A172 (cell line): ENCODE data around the gene DCUN1D2. TPM values are rescaled to one million over a fixed set of nuclear protein-coding genes. Genes with fewer than 3 reads are reported as not detected.
A peak's percentile ranks its signal among the peaks of the same experiment; 100 is the strongest.
"Not testable (repeated sequence)": the region's sequence is repeated elsewhere in the genome, so short reads cannot be mapped to it uniquely, and the experiment has no call there.

ENCODE experiments used
- DNase-seq: peaks from one replicate; pipeline ENCODE4 v3.0.0-alpha.2; 2015; ENCODE audit warnings: low spot score
- total RNA-seq: library from RNA; depleted of rRNA; stranded (reverse); fragments of >200 nt; shearing (Covaris generic); gene quantifications from 2 replicates; pipeline ENCODE4 v1.2.3, GENCODE V29; 2014

Gene DCUN1D2
- total RNA-seq, 1 experiment from 2014 or later = 18.6 TPM

- no peak for DNase-seq
These were observed 44.0 kb downstream of the DCUN1D2 start for GRCh38 chr13:113446488-113446854.

DNA sequence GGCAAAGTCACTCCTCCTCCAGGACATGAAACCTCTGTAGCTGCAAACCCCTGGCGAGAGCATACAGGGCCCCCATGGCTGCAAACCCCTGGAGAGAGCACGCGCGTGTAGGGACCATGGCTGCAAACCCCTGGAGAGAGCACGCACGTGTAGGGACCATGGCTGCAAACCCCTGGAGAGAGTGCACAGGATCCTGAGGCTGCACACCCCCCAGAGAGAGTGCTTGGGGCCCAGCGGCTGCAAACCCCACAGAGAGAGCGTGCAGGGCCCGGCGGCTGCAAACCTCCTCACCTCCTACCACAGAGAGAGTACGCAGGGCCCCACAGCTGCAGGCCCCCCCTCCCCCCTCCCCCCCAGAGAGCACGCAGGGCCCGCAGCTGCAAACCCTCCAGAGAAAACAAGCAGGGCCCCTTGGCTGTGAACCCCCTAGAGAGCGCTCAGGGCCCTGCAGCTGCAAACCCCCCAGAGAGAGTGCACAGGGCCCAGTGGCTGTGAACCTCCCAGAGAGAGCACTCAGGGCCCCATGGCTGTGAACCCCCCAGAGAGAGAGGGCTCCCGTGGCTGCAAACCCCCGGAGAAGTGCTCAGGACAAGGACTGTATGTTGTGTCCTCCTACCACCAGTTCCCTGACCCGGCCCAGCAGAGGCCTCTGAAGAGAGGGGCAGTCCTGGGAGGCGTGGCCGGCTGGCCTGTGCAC is 44.6 kb downstream of the DCUN1D2 start:
- DNase-seq = no peak

DNA sequence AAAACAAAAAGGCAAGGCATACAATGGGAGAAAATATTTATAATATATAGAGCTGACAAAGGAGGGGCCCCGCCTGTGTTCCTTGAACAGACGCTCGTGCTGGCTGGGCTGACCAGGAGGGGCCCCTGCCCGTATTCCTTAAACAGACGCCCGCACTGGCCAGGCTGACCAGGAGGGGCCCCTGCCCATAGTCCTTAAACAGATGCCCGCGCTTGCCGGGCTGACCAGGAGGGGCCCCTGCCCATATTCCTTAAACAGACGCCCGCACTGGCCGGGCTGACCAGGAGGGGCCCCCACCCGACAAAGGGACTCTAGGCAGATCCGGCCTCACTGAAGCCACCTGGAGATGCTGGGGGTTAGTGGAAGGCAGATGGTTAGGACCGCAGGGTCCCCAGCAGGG is 46.5 kb downstream of the DCUN1D2 start:
- no peak for DNase-seq

DNA sequence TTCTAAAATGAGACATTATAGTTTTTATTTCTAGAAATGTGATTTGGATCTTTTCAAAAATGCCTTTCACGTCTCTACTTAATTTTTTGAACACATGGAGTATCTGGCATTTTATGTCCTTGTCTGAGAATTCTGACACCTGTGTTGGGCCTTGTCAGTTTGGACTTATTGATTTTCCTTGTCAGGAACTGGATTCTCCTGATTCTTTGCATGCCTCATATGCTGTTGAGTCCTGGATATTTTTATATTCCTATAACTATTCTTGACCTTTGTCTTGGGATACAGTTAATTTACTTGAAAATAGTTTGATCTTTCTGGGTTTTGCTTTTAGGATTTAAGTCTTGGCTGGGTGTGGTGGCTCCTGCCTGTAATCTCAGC is 47.5 kb downstream of the DCUN1D2 start:
- DNase-seq = no peak

DNA sequence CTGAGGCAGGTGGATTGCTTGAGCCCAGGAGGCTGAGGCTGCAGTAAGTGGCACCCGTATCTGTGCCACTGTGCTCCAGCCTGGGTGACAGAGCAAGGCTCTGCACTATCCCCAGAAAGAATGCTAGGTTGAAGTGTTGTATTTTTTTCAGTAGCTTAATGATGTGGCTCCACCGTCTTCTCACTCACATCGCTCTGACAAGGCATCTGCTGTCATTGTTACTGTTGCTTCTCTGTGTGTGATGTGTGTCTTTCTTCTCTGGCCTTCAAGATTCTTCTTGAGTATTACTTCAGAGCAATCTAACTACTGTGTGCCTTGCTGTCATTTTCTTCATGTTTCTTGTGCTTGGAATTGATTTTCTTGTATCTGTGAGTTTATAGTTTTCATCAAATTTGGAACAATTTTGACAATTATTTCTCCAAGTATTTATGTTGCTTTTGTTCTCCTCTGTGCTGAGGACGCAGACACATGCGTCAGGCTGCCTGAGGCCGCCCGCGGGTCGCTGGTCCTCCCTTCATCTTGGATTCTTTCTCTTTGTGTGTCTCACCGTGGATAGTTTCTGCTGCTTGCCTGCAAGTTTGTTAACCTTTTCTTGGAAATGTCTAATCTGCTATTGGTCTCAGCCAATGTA is 48.0 kb downstream of the DCUN1D2 start:
- DNase-seq = no peak

- DNase-seq = no peak
These were observed 48.9 kb downstream of the DCUN1D2 start for GRCh38 chr13:113441661-113442060.

DNA sequence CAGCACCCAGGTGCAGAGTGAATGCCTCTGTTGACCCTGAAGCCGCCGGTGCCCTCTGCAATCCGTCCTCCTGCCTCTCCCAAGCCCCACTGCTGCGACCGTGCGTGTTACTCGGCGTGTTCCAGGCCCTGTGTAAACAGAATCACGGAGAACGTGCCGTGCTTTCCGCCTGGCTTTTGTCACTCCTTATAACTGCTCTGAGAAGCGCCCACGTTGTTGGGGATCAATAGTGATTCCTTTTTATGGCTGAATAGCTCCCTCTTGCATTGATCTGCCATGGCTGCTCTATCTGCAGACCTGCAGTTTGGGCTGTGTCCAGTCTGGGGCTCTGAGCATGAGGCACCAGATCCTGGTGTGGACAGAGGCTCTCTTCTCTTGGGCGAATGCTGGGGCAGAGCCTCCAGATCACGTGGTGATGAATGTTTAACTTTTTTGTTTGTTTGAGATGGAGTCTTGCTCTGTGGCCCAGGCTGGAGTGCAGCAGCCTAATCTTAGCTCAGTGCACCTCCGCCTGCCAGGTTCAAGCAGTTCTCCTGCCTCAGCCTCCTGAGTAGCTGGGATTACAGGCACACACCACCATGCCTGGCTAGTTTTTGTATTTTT is 53.0 kb downstream of the DCUN1D2 start:
- DNase-seq = no peak

DNA sequence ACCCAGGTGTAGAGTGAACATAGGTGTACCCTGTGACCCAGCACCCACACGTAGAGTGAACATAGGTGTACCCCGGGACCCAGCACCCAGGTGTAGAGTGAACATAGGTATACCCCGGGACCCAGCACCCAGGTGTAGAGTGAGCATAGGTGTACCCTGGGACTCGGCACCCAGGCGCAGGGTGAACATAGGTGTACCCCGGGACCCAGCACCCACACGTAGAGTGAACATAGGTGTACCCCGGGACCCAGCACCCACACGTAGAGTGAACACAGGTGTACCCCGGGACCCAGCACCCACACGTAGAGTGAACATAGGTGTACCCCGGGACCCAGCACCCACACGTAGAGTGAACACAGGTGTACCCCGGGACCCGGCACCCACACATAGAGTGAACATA is 53.6 kb downstream of the DCUN1D2 start:
- not testable (repeated sequence) for DNase-seq

DNA sequence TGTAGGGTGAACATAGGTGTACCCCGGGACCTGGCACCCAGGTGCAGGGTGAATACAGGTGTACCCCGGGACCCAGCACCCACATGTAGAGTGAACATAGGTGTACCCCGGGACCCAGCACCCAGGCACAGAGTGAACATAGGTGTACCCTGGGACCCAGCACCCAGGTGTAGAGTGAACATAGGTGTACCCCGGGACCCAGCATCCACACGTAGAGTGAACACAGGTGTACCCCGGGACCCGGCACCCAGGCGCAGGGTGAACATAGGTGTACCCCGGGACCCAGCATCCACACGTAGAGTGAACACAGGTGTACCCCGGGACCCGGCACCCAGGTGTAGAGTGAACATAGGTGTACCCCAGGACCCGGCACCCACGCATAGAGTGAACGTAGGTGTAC is 54.6 kb downstream of the DCUN1D2 start:
- DNase-seq = not testable (repeated sequence)

DNA sequence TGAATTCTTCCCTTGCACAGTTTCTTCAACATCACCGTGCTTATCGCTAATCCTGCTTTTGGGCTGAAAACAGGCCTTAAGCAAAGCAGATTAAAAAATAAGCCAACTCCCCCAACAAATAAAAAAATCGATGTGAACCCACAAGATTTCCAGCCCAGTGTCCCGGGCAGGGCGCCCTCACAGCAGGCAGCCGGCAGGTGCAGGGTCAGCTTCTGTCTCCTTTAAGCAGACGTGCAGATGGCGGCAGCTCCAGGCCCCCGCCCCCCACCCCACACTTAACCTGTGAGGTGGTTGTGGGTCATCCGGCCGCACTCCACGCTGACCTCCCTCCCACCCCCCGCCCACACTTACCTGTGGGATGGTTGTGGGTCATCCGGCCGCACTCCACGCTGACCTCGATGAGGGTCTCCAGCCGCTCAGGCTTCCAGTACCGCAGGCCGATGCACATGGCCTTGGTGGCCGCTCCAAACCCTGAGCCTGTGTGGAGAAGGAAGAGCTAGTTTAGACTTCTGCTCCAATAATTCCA is 57.1 kb downstream of the DCUN1D2 start:
- DNase-seq = no peak

DNA sequence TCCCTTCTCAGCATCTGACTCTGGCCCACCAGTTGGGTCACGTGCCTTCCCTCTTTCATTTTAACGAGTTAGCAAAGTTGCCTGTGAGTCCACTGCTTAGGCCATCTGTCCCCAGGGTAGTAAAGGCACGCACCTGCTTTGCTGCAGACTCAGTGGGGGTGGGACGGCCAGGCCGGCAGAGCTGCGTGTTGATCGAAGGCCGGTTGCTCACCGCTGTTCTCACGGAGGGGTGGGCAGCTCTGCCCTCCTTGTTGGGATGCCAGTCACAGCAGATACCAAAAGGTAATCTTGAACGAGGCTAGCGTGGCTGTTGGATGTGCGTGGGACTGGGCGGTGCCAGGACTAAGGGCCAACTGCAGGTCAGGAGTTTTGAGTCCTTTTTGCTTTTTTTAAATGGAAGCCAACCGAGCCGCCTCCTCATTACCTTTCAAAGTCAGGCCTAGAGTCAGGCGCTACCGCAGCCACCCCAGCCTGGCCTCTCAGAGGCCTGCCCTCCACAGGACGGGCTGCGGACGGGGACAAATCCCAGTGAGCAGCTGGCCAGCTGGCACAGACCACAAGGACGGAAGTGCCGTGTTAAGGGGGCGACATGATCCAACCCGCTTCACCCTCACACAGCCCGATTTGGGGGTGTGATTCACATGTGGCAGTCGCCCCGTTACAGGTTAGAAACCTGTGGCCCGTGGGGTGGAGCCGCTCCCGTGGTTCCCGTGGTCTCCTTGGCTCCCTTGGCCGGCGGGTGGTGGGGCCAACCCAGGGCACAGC is 57.8 kb downstream of the DCUN1D2 start:
- DNase-seq = no peak

- no peak for DNase-seq
These were observed 59.3 kb downstream of the DCUN1D2 start for GRCh38 chr13:113431171-113431570.

DNA sequence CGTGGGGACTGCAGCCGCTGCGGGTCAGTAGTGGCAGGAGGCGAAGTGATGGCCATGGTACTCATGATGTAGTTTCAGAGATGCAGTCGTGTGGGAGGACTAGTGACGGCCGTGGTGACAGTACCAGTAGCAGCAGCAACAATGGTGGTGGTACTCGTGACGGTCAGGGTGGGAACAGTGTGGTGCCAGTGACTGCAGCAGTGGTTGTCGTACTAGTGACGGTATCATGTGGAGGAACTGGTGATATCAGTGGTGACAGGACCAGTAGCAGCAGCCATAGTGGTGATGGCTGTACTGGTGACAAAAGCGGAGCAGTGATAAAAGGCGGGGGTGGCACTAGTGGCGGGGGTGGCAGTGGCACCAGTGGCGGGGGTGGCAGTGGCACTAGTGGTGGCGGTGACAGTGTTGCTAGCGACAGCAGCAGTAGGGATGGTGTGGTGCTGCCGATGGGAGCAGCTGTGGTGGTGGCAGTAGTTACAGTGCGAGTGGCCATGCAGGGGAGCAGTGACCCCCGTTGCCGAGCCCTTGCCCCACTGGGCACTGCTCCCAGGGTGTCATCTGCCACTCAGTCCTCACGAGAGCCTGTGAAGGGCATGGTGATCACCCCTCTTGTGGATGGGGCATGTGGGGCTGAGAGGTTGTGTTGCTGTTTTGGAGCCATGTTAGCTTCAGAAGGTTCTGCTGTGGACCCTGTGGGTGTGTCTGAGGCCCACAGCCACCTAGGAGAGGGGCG is 60.0 kb downstream of the DCUN1D2 start:
- DNase-seq = no peak

DNA sequence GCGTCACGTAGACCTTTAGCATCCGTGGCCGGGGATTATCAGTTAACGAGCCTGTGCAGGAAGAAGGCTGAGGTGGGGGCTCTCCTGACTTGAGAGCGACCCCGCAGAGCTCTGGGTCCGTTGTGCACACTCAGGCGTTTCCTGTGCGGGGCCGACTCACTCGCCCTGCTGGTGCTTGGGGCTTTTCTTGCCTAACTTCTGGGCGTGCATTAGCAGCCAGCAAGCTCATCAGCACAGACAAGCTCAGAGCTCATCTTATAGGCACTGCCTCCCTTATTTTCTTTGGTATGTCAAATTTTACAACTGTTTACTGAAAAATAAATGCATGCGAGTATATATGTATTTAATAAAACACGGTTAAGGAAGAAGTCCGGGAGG is 60.9 kb downstream of the DCUN1D2 start:
- no peak for DNase-seq

DNA sequence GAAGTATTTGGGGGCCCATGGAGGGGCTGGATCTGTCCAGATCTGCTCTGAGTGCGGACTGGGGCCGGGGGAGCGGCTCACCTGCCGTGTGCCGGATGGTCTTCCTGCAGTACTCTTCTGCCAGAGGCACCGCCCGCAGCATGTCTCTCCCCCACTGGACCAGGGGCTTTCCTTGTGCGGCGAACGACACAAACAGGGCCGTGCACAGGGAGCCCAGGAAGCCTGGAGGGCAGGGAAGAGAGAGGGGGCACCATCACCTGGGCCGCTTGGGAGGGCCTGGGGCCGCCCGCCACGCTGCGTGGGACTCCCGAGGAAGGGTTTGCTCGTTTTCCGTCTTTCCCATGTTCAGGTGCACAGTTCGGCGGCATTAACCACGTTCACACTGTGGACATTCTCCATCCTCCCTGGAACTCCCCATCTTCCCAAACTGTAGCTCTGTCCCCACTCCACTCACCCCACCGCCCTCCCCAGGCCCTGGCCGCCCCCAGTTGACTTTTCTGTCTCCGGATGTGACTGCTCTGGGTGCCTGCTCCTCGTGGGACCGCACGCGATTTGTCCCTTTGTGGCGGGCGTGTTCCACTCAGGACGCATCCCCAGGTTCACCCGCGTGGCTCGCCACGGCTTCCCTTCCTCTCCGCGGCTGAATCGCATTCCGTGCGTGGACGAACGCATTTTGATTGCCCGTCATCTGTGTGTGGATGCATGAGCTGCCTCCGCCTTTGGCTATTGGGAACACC is 61.5 kb downstream of the DCUN1D2 start:
- DNase-seq = no peak

DNA sequence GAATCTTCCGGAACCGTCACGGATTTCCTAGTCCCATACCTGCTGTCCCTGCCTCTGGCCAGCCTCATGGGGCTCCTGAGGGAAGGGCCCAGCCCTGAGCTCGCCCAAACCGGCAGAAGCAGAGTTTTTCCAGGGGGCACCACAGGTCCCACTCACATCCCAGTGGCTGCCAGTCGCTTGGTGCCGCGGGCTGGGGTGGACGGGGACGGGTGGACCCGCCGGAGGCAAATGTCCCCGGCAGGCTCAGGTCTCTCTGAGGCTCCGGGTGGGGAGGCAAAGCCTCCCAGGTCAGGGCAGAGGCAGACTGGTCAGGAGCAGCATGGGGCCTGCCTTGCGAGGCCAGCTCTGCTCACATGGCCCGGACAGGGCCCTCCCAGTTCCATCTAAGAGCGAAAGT is 62.0 kb downstream of the DCUN1D2 start:
- no peak for DNase-seq

DNA sequence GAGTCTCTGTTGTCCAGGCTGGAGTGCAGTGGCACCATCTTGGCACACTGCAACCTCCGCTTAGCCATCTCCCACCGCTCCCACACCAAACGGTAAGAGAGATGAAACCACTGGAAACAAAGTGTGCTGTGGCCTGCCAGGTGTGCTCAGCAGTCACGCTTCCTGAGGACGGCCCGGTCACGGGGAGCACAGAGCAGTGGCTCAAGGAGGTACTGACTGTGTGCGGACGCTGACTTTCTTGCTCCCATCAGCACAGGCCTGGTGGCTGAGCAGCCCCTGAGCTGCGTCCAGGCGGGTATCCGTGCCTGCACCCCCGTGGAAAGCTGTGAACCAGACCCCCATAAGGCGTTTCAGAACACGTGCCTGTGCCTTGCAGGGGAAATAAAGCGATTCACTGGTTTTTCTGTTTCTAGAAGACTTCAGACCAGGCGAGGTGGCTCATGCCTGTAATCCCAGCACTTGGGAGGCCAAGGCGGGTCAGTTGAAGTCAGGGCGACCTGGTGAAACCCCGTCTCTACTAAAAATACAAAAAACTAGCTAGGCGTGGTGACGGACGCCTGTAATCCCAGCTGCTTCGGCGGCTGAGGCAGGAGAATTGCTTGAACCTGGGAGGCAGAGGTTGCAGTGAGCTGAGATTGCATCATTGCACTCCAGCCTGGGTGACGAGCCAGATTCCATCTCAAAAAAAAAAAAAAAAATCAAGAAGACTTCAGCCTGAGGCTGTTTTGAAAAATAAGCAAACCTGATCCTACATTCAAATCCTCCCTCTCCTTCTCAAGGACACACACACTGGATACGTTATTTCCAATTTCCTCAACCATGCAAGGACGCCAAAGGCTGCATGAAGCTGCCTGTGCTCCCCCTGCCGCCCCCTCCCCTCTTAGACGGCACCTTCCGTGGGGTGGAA is 62.7 kb downstream of the DCUN1D2 start:
- no peak for DNase-seq

DNA sequence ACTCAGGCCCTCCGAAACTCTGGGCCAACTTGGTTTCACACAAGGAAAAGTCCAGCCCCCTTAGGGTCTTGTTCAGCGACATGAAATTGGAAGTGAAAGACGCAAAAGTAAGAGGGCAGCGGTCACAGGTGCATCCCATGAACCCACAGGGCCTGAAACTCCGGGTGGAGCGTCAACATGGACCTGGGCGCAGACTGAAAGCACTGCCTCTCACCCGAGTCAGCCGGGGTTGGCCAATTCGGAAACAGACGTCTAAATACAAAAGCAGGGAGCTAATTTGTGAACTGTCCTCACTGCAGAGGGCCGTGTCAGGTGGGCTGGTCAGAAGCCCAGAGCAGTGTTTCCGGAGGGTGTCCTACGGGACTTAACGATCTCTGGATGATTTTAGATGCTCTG is 63.9 kb downstream of the DCUN1D2 start:
- no peak for DNase-seq

DNA sequence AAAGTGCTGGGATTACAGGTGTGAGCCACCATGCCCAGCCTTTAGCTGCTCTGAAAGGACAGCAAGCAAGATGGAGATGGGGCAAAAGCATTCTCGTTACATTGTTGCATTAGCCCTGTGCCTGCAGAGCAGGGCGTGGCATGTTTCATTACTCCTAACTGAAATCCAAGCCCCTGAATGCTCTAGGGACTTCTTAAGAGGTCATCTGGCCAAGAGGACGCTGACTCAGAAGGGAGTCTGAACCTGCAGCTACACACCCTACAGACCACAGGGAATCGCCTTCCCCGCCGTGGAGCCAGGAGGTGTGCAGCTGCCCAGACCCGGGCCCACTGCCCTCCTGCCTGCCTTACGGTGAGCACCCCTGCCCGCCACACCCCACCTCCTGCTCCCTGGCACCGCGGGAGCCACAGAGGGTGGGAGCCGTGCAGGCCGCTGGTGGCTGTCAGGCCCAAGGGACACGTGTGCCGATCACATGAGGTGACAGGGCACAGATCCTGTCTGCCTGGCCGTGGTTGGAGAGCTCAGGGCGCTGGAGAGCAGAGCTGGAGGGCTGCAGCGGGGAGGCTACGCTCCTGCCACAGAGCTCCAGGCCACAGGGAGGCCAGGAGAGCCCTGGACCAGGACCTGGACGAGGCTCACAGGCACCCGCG is 64.4 kb downstream of the DCUN1D2 start:
- peak; percentile 61 for DNase-seq
